ENCODE measurements around the gene TKT. TPM values are rescaled to one million over a fixed set of nuclear protein-coding genes. Genes with fewer than 3 reads are reported as not detected.
"Not testable (repeated sequence)": the region's sequence is repeated elsewhere in the genome, so short reads cannot be mapped to it uniquely, and the experiment has no call there.

TKT gene, protein sequence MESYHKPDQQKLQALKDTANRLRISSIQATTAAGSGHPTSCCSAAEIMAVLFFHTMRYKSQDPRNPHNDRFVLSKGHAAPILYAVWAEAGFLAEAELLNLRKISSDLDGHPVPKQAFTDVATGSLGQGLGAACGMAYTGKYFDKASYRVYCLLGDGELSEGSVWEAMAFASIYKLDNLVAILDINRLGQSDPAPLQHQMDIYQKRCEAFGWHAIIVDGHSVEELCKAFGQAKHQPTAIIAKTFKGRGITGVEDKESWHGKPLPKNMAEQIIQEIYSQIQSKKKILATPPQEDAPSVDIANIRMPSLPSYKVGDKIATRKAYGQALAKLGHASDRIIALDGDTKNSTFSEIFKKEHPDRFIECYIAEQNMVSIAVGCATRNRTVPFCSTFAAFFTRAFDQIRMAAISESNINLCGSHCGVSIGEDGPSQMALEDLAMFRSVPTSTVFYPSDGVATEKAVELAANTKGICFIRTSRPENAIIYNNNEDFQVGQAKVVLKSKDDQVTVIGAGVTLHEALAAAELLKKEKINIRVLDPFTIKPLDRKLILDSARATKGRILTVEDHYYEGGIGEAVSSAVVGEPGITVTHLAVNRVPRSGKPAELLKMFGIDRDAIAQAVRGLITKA
- total RNA-seq (2014; rRNA removed; shearing (Covaris generic)), result 864 and 898 TPM in 2 replicates

DNA sequence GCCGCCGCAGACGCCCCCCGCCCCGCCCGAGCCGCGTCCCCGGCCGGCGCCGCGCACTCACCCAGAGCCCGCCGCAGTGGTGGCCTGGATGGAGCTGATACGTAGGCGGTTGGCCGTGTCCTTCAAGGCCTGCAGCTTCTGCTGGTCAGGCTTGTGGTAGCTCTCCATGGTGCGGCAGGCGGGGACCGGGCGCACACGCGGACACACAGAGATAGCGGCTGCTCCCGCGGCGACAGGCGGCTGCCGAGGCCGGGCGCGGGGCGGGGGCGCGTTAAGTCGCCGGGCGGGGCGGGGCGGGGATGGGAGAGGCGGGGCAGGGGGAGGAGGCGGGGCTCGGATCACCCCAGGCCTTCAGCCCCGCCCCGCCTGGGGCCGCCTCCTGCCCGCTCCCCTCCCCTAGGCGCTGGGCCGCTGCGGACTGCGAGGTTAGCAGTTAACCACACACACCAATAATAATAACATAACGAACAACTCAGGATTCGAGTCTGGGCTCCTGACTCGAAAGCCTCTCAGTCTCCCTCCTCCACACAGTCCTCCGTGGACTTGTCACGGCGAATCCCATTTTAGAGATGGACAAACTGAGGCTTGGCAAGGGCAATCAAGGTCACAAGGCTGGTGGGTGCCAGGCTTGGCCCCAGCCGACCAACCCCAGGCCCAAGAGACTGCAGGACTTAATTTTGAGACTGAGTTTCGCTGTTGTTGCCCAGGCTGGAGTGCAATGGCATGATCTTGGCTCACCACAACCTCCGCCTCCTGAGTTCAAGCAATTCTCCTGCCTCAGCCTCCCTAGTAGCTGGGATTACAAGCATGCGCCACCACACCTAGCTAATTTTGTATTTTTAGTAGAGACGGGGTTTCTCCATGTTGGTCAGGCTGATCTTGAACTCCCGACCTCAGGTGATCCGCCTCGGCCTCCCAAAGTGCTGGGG, at the start of gene TKT:
Gene TKT, minus strand, starts transcription at position 248 of the 929 bp plus-strand sequence. Its CDS starts 80 bp downstream, at position 168.
- DNase-seq (ENCODE audit: low spot score), result peak; percentile 80

DNA sequence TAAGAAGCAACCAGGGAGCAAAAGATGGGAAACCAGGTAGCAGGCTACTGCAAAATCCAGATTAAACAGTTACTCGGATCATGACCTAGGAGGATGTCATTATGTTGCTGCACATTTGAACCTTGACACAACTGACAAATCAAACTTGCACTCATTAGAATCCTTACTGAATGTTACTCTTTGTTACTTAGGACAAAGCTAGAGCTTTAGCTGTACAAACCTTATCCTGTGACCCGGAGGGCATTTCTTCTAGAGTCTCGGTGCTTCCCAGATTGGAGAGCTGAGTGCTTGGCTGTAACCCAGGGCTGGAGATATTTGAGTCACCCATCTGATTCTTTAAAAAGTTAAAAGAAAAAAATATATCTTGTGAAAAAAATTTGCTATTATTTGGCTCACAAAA, 48.1 kb upstream of the TKT start:
- DNase-seq (ENCODE audit: low spot score), result no peak

DNA sequence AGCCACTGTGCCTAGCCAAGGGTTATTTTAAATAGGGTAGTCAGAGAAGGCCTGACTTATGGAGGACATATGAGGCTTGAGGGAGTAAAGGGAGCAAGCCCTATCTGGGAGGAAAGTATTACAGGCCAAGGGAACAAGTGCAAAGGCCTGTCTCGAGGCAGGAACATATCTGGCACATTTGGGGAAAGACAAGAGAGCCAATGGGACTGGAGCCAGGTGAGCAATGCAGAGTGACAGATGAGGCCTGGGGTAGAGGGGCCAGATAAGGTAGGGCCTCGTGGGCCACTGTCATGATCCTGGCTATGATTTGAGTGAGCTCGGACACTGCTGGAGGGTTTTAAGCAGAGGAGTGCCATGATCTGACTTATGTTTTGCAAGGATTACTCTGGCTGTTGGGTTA, 47.7 kb upstream of the TKT start:
- DNase-seq (ENCODE audit: low spot score), result no peak

DNA sequence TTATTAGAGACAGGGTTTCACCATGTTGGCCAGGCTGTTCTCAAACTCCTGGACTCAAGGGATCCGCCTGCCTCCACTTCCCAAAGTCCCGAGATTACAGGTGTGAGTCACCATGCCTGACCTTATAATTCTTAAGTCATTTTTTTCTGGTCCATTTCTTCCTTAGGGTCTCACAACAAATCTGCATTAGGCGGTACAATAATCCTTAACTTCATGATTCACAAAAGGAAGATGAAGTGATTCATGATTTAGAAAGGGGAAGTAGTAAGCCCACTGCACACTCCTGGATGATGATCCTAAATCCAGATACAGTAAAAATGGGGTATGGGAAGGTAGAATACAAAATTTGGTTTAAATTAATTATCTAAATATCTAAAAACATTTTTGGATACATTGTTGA, 45.0 kb upstream of the TKT start:
- DNase-seq (ENCODE audit: low spot score), result no peak

DNA sequence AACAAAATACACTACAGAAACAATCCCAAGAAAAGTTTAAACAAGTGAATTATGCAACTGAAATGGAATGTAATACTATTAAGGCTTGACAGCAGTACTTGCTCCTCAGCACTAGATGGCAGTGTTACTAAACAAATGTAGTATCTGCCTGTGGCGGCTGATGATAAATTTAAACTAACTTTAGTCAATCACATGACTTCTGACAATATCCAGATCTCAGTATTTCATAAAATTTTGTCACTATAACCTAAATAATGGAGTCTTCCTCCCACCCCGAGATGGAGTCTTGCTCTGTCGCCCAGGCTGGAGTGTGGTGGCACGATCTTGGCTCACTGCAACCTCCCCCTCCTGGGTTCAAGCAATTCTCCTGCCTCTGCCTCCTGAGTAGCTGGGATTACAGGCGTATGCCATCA, 43.8 kb upstream of the TKT start:
- peak; percentile 42 for DNase-seq (ENCODE audit: low spot score)

DNA sequence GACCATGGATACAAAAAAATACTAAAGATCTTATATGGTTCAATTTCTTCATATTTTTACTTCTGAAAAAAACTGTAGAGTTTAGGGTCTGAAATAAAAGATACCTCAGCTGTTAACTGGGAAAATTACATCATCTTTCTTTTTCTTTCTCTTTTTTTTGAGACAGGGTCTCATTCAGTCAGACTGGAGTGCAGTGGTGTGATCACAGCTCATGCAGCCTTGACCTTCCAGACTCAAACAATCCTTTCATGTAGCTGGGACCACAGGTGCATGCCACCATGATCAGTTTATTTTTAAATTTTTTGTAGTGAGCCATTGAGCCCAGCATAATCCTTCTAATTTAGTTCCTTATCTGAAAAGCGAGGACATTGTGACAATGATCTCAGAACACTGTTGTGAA, 39.6 kb upstream of the TKT start:
- DNase-seq (ENCODE audit: low spot score), result no peak

DNA sequence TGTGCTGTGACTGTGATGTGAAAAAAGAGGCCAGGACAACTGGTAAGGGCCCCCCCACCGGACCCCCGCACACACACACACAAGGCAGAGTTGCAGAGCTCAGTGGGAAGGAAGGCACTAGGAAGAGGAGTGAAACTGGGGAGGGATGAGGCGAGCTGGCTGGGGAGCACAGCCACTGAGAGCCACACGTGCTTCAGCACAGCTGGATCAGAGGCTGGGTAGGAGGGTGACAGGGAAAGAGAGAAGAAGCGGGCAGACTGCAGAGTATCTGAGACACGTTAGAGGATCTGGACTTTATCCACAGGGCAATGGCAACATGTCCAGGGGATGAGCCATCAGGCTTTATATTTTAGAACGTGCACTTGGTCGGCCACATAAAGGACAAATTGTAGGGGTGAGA, 38.0 kb upstream of the TKT start:
- no peak for DNase-seq (ENCODE audit: low spot score)

DNA sequence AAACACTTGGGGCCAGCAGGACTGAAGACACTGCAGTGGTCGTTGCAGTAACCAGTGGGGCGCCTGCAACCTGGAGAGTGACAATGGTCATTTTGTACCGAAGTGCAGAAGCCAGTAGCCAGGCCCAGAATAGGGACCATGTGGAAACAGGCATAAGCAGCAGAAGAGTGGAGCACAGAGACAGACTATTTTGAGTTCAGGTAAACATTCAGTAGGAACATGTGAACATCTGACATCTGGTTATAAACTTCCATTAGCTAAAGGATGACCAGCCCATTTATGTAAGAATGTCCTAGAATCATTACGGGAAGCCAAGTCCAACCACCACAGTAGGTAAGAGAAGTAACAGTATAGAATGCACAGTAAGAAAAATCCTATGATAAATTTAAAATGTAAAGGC, 32.4 kb upstream of the TKT start:
- DNase-seq (ENCODE audit: low spot score), result no peak

DNA sequence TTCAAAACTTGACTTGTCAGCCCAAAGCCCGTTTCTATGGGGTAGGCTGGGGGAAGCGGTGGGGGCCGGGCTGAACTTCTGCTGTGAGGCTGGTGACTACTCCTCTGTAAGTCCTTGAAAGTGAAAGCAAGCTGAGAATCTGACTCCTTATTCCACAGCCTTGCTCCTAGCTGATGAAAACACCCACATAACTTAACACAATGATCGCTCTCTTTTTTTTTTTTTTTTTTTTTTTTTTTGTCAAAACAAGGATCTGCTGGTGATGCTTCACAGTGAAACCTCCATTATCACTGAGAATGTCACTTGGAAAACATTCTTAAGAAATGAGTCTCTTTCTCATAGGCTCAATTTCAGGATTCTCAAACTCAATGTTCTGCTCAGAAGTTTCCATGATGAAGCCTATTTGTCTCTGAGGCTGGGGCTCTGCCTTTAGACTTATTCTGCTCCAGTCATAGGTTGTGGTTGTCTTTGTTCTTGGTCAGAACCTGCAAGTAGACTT, 31.4 kb upstream of the TKT start:
- no peak for DNase-seq (ENCODE audit: low spot score)

DNA sequence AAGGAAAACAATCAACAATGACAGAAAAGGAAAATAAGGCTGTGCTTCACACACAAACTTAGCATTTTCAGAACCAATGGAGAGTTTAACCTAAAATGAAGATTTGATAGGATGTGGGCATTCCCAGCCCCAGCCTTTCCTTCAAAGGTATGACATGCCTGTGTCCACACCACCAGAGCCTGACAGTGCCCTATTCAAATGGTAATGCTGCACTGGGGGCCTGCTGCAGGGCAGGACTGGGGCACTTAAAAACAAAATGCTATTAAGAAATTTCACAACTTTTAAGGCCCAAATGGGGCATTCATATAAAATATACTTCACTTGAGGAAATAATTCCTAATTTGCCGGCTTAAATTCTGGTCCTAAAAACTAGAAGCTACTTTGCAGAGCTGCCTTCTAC, 30.9 kb upstream of the TKT start:
- DNase-seq (ENCODE audit: low spot score), result no peak

DNA sequence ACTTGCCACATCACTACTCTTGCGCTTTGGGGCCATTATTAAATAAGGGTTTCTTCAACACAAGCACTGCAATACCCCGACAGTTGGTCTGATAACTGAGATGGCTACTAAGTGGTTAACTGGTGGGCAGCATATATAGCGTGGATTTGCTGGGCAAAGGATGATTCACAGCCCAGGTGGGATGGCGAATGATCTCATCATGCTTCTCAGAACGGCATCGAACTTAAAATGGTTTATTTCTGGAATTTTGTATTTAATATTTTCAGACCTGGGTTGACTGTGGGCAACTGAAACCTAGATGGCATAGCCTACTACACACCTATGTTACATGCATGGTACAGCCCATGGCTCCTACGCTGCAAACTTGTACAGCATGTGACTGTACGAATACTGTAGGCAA, 26.8 kb upstream of the TKT start:
- no peak for DNase-seq (ENCODE audit: low spot score)

DNA sequence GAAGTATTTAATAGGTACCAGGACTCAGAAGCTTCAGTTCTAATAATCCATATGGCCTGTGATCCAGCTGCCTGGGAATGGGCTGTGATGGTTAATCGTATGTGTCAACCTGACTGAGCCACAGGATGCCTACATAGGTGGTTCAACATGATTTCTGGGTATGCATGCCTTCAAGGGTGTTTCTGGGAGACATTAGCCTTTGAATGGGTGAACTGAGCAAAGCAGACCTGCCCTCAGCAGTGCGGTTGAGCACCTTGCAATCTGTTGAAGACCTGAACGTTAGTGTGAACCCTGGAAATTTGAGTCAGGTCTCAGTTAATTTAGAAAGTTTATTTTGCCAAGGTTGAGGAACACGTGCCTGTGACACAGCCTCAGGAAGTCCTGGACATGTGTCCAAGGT, 22.8 kb upstream of the TKT start:
- no peak for DNase-seq (ENCODE audit: low spot score)

DNA sequence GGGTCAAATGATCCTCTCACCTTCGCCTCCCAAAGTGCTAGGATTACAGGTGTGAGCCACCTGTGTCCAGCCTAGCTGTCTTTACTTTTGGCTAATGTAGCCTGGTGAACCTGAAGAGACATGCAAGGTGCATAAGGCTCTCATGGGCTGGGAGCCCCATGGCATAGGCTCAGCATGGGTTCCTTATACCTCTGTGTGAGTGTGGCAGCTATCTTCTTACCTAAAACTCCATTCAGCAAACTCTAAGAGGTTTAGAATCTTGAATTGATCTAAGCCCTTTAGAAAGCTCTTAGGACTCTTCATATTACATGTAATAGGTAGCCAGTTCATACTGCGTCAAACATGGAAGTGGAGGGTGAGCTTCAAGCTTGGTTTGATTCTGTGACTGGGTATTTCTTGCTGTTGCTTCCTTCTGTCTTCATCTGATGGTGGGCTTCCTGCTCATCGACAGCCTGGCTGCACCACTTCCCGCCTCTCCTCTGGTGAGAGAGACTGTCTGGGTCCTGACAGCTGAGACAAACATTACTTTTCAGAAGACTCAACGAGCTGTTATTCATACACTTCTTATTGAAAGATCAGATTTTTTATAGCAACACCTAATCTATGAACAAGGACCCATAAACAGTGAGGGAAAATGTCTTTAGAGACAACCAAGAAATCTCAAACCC, 19.2 kb upstream of the TKT start:
- no peak for DNase-seq (ENCODE audit: low spot score)

DNA sequence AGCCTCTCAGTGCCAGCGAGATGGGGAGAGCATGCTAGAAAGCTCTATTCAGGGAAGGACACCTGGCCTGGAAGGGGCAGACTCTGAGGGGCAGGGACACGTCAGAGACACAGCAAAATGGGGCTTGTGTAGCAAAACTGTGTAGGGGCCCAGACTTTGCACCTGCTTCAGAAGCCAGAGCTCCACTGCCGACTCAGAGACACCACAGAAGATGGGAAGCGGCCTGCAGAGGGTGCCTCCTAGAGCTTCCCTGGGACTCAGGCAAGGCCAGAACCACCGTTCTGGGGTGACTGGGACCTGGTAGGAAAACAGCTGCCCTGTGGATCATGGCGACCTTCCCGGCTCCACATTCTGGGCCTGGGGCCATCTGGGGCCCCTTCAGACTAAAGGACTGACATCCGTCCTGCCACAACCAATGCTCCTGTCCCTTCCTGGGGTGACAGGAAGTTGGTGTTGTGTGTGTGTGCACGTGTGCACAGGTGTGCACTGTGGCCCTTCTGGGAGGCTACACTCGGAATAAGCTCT, 17.4 kb upstream of the TKT start:
- DNase-seq (ENCODE audit: low spot score), result no peak

DNA sequence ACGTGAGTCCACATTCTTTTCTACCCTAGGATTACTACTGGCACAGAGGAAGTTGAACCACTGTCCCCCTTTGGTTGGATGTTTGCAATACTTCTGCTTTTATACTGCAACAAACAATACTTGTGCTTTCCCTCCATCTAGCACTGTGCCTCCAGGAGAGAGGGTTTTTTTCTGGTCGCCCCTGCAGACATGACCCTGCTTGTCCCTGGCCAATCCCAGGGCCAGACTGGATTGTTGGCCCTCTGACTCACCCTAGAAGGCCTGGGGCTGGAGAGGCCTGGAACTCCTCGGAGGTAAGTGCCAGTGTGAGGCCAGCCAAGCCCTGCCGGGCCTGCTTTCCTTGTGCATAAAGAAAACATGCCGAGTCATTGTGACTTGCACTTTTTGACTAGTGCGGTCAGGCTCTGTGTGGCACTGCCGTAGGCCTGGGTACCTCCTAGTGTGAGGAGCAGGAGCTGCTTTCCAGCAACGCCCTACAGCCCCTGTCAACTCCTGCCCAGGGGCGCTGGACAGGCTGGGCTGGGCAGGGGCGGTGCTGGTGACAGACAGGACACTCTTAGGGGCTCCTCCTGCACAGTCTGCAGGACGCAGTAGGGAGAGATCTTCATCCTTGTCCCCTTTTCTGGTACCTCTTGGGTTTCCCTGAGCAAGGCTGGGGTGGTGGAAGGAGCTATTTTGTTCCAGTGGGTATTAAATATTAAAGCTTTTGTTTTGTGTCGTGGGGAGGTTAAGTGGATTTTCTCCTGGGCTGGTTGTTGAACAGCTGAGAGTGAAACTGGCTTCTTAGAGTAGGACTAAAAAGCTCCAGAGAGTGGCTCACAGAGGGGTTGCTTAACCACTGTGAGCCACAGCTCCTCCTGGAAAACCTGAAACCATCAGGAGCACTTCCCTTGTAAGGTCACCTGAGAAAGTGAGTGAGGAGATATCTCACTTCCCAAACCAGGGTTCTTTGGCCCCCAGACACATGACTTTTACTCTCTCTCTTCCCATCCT, 14.4 kb upstream of the TKT start:
- DNase-seq (ENCODE audit: low spot score), result peak; percentile 95

DNA sequence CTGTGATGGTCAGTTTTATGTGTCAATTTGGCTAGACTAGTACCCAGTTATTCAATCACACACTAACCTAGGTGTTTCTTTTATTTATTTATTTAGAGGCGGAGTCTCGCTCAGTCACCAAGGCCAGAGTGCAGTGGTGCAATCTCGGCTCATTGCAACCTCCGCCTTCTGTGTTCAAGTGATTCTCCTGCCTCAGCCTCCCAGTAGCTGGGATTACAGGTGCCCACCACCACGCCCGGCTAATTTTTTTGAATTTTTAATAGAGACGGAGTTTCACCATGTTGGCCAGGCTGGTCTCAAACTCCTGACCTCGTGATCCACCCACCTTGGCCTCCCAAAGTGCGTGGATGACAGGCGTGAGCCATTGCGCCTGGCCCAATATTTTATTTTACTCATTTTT, 13.4 kb upstream of the TKT start:
- DNase-seq (ENCODE audit: low spot score), result not testable (repeated sequence)

DNA sequence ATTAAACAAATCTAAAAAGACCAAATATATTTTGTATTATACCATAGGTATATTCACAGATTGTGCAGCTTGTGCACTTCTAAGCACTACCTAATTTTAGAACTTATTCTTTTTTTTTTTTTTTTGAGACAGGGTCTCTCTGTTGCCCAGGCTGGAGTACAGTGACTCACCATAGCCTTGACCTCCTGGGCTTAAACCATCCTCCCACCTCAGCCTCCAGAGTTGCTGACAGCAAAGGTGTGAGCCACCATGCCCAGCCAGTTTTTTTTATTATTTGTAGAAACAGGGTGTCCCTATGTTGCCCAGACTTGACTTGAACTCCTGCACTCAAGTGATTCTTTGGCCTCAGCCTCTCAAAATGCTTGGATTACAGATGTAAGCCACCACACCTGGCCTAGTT, 11.9 kb upstream of the TKT start:
- no peak for DNase-seq (ENCODE audit: low spot score)

DNA sequence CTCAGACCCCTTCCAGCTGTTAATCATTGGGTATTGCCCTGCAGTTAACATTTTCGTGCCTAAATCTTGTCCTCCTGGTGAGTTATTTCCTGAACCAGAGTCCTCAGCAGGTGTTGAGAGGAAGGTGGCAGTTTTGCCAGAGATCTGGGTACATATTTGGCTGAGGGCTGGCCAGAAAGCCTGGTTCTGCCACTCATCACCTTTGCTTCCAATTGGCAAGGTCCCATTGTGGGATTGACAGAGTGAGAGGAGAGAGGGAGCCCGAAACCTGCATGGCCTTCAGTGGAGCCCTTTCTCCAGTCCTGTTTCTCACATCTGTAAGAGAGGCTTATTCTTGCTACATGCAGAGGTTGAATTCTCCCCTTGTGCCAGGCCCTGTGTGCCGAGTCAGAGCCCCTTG, 8.9 kb upstream of the TKT start:
- peak; percentile 39 for DNase-seq (ENCODE audit: low spot score)

DNA sequence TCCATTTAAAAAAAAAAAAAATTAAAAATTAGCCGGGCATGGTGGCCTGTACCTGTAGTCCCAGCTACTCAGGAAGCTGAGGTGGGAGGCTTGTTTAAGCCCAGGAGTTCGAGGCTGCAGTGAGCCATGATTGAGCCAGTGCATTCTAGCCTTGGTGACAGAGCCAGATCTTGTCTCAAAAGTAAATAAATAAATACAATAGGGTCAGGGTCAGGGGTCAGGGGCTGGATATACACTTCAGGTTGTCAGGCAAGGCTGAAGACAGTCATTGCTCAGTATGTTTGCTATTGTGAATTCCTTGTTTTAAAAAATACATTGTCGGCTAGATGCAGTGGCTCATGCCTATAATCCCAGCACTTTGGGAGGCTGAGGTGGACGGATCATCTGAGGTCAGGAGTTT, 8.1 kb upstream of the TKT start:
- DNase-seq (ENCODE audit: low spot score), result no peak

DNA sequence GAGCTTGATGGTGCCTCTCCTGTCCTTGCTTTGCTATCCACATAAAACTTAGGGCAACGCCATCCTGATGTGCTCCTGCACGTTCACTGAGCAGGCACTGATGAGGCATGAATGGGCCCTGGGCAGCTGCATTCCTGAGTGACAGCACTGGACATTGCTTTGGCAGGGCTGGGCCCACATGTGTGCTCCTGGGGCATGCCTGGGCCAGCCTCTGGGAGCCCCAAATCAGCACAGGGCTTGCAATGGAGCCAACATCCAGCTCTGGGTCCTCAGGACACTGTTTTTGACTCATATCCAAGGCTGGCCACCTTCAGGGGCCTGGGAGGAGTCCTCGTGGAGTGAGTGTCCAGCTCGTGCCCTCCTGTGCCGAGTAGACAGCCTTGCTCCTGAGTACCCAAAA, 5.9 kb upstream of the TKT start:
- DNase-seq (ENCODE audit: low spot score), result no peak
